Stimulated activated CD4-positive, alpha-beta T cell treated with anti-CD3 and anti-CD28 coated beads, Interleukin-15, amount 100 ng/mL, for 1 hour (primary cell): ENCODE measurements around the gene NPM3.

Experiments
- DNase-seq, 2 donors: peaks; one replicate each; pipeline ENCODE4 v3.0.0-alpha.2; 2020; ENCODE audit warnings: low read depth in 1 of 2, low spot score in 1 of 2

The NPM3 gene

DNA sequence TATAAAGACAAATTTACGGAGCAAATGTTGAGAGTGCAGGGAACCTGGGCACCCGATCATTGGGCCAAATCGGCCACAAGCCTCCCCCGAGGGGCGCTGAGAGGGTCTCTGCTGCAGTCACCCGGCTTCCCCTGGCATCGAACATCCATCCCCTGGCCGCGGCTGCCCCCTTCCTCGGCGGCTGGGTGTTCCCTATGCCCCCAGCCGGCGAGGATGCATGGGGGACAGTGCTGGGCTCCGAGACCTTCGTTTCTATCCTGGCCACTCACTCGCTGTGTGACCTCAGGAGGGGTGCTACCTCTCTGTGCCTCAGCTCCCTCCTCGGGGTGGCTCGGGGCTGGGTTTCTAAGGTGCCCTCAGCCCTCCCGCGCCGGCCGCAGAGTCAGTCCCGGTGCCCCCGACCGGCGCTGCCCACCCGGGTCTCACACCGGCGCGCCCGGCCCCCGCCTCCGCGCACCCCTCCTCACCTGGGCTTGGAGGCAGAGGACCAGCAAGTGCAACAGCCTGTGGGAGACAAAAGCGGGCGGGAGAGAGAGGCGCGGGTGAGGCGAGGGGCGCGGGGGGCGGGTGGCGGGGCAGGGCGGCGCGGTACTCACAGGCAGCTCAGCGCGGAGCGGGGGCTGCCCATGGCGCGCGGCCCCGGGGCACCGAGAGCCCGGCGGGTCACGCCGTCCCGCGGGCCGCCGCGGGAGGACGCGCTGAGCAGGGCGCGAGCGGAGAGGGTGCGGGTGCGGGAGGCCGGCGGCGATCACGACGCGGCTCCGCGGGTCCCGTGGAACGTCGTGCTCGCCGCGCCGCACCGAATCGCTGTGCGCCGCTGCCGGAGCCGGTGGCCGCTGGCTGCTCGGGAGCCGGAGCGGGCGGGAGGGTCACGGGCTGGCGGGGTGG is 7.7 kb downstream of the NPM3 start, which contains the start of gene FGF8:
TSS of gene FGF8 (minus strand) at position 842 of the 888 bp plus-strand sequence. CDS start at position 628, 214 bp downstream.
- no peak for DNase-seq

DNA sequence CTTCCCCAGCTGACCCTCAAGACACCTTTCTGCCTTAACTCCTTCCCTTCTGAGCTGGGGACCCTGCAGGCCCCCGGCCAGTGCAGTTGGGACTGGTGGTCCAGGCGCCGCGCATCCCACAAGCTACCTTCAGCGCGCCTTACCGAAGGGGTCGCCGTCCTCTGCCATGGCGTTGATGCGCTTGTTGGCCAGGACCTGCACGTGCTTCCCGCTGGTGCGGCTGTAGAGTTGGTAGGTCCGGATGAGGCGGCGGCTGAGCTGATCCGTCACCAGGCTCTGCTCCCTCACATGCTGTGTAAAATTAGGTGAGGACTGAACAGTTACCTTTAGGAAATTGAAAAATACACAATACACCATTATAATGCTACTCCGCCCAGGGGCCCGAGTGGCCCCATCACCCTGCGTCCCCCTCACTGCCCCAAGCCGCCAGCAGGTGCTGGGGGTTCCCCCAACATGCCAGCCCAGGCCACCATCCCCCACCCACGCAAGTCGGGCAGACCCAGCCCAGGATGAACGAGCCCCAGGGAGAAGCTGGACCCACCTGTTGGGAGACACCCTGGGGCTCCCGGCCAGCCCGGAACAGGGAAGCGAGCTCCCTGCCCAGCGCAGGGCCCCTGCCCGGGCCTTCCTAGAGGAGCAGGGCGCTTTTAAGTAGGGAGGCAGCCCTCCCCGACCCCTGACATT is 8.5 kb downstream of the NPM3 start:
- DNase-seq, result no peak

DNA sequence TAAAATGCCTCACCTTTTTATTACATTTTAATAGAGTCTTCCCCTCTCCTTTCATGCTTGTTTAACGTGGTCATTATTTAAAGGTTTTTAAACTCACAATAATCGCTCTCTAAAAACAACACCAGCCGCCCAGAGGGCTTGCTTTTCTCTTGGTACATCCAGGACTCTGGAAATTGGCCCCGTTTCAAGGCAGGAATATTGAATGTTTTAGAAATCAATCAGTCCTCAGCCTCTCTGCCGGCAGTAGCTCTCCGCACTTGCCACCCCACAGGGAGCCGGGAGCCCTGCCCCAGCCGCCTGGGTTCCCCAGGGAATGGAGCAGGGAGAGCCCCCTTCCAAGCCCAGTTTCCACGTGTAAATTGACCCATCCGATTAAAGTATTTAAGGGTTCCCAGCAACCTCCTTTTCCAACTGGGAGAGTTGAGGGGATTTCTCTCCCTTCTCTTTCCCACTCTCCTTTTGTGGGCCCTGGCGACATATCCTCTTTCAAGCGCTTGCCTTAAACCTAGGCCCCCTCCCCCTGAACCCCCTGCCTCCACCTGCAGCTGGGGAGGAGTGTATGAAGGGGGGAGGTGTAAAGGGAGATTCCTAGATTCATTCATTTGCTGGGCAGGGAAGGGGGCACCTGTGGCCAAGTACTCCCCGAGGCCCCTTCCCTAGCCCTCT is 9.2 kb downstream of the NPM3 start:
- no peak for DNase-seq

- DNase-seq, result no peak
Observed at GRCh38 chr10:101772895-101773761, 10.1 kb downstream of the NPM3 start.

DNA sequence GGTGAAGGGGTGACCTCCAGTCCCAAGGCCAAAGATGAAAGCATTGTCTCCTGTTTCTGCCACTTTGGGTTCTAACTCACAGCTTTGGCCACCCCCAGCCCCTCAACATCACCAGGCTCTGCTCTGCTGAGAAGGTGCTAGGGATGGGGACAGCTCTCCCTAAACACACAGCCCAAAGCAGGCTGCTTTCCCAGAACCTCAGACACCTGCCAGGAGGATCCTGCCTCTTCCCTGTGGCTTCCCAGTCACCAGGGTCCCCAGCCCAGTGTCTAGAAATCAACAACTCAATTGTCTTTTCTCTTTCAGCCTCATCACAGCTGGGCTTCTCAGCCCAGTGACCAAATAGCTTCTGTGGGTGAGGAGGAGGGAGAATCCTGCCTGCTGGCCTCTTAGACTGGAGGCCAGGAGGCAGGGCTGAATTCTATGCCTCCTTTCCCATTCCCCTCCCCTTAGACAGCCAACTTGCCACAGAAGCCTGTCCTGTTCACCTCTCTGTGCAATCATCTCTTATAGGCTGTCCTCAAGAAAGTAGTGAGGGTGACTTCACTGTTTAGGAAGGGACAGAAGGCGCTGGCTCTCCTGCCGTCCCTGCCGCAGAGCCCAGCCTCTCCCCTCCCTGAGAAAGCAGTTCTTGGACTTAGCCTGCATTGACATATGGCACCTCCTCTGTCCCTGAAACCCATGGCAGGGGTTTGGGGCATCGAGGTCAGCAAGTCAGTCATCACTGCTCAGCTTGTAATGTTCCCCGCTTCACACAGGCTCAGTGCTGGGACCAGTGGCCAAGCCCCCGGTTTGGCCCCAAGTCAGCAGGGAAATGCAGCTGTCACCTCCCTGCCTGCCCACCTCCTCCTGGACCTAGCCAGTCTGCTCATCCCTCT is 11.0 kb downstream of the NPM3 start:
- no peak for DNase-seq

GRCh38 chr10:101771380-101771779 is 11.9 kb downstream of the NPM3 start:
- DNase-seq, result no peak

GRCh38 chr10:101770331-101771215 is 12.7 kb downstream of the NPM3 start:
- no peak for DNase-seq

GRCh38 chr10:101769541-101770180 is 13.6 kb downstream of the NPM3 start:
- DNase-seq, result no peak

DNA sequence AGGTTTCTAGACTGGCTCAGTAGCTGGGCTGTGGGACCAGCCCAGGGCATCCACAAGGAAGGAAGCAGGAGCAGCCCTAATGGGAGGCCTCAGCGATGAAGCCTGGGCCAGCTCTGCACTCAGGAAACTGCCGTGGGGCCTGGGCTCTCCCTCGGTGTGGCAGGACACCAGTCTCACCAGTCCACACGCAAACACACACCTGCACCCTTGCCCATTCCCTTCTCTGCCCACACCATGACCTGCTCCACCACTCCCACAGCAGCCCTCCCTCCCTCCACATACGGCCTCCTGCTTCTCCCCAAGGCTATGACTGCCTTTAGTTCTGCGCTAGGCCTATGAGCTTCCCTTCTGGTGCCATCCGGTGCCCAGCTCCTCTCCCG is 14.5 kb downstream of the NPM3 start:
- no peak for DNase-seq

DNA sequence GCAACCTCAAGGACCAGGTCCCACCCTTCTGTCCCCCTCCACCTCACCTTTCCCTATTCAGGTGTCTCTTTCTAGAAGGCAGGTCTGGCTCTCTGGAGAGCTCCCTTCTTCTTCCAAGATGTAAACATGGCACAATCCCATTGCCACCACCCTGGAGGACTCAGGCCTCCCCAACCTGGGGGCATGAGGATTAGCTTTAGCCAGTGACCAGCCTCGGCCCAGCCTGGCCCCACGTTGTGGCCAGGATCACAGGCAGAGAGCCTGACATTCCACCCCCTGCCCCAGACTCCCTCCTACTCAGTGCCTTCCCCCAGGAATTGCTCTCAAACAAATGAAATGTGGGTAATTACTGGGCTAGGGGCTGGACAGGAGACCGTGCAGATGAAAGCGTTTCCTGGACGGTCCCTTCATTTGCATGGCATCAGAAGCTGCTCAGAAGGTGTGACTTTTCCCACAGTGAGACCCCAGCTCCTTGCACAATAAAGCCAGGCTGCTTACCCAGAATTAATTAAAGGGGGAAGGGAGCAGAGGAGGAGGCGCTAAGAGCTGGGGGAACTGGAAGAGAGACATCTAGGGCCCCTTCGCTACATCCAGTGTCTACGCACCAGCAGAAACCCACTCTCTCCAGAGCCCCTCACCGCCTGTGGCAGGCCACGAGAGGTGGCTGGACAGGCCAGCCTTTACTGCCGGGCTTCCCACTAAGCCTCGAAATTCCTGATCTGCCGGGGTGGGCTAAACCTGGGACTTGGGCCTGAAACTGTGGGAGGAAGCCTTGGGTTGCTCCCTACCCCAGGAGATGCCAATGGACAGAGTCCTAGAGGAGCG is 15.1 kb downstream of the NPM3 start:
- no peak for DNase-seq

- DNase-seq, result no peak
Observed at GRCh38 chr10:101767600-101767945, 15.7 kb downstream of the NPM3 start.

GRCh38 chr10:101766753-101767599 is 16.3 kb downstream of the NPM3 start:
- no peak for DNase-seq

DNA sequence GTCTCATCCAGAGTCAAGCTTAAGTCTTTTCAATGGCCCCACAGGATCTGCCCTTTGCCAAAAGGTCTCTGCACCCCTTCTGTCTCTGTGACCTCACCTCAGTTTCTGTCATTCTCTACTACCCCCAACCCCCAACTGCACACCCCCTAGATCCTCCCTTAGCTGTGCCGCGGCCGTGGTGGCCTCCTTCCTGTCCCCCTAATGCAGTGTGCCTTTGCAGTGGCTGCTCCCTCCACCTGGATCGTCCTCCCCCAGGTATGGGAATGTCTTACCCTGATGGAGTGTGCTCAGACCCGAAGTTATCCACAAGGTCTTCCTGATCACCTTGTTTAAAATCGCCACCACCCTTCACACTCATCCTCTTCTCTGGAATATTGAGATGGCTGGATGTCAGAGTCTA is 16.9 kb downstream of the NPM3 start:
- no peak for DNase-seq

- no peak for DNase-seq
Observed at GRCh38 chr10:101763141-101763846, 20.0 kb downstream of the NPM3 start.

DNA sequence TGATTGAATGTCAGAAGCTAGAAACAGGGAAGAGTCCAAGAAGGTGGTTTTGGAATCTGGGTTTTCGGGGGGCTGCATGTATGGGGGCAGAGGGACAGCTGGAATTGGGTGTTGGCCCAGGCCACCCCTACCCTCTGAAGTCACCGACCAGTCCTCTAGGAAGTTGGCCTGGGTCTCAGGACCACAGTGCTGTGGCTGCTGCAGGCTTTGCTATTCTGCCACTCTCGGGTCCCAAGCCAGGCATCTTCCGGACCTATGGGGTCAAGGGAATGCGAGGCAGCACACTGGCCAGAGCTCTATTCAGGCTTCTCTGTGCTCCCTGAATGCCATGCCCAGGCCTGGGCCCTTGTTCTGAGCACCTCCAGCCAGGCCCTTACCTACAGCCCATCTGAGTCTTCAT is 20.5 kb downstream of the NPM3 start:
- no peak for DNase-seq

- no peak for DNase-seq
Observed at GRCh38 chr10:101761226-101761625, 22.0 kb downstream of the NPM3 start.
